Gastrocnemius medialis (tissue), 4 donors: ENCODE results near the gene DCTN3.

Experiments used
- CTCF ChIP-seq, 5 experiments: fragments of 450-650 bp in 3 of 5; fragments of 200-600 bp in 2 of 5; sonication (generic) in 2 of 5; IDR thresholded peaks in 4 of 5; conservative IDR thresholded peaks in 1 of 5; 1 replicate in 4 of 5; 2 replicates in 1 of 5; pipeline ENCODE4 v1.5.1; 2016 to 2019; ENCODE audit warnings: antibody characterized with exemption in 5 of 5, mild to moderate bottlenecking in 3 of 5, moderate library complexity in 3 of 5
- POLR2A ChIP-seq, 2 donors: fragments of 450-650 bp; IDR thresholded peaks; one replicate each; pipeline ENCODE4 v1.6.1; 2017; ENCODE audit warnings: antibody characterized with exemption in 2 of 2, mild to moderate bottlenecking in 2 of 2, moderate library complexity in 2 of 2

- no peak for TF ChIP-seq CTCF (IDR thresholded peaks at IDR 0.05 in 4 of 5, conservative IDR thresholded peaks at IDR 0.05 in 1 of 5)
- TF ChIP-seq POLR2A (IDR thresholded peaks at IDR 0.05), result no peak
Measured at GRCh38 chr9:34600908-34601307, 19.4 kb downstream of the DCTN3 start.
